ENCODE data around the gene GTF2IRD2.
"Not testable (repeated sequence)": the region's sequence is repeated elsewhere in the genome, so short reads cannot be mapped to it uniquely, and the experiment has no call there.

The GTF2IRD2 gene
- total RNA-seq, result 0 to 1.5 (median 0.35) reads per million in 3 donors

DNA sequence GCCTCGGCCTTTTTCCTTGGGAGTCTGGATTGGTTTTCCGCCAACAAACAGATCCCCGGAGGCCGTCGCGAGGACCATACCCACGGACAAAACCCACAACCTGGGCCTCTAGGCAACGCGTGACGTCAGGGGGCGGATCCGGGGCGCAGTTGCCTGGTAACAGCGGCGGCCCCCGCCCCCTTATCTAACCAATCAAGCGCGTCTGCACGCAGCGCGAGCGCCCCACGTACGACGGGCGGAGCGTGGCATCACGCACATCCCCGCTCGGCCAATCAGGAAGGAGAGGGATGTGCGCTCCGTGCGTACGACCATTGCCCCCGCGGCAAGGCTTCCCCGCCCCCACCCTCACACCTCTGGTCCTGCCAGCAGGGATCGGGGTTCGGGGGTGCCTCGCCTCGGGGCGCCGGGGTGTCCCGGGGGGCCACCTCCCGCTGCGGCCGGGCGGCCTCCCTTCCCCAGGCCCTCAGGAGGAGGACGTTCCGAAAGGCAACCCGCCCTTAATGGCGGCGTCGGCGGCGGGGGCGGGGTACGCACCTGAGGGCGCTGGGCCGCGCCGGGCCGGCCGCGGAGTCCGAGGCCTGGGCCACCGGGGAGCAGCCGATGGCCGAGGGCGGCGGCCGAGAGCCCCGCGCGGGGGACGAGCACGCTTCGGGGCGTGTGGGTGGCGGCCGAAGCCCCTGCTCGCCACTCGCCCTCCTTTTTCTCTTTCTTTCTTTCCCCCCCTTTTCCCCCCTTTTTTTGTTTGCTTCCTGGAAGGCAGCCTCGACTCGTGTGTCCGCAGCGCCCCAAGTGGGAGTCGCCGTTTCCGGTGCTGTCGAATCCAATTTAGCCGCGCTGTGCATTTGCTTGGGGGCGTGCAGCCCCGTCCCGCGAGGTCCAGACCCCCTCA lies at the start of gene GTF2IRD2:
GTF2IRD2 (minus strand) TSS at position 773 of the 889 bp plus-strand sequence. CDS start 15,227 bp downstream, outside the sequence.
- not testable (repeated sequence) for H3K4me3 ChIP-seq (ENCODE audit: insufficient read depth, low read depth, low read length, poor library complexity, severe bottlenecking)
- DNase-seq, result peak in 1 of 3 donors; percentile 62

DNA sequence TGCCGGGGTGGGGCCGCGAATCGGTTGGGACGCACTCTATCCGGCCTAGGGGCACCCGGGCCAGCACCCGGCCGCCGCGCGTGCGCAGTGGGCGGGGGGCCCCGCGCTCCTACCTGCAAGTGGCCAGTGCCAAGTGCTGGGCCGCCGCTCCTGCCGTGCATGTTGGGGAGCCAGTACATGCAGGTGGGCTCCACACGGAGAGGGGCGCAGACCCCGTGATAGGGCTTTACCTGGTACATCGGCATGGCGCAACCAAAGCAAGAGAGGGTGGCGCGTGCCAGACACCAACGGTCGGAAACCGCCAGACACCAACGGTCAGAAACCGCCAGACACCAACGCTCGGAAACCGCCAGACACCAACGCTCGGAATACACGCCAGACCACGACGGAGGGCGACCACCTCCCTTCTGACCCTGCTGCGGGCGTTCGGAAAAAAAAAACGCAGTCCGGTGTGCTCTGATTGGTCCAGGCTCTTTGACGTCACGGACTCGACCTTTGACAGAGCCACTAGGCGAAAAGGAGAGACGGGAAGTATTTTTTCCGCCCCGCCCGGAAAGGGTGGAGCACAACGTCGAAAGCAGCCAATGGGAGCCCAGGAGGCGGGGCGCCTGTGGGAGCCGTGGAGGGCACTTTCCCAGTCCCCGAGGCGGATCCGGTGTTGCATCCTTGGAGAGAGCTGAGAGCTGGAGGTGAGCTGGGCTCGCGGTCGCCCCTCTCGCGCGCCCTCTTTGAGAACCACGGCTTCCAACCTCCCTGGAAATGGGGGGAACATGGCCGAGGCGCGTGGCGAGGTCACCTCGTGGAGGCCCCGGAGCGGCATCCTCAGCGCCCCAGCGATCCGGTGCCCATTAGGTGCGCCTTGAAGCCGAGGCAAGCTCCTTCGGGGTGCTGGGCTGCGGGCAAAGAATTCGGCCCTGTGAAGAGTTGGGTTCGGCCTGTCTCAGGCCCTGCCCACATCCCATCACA lies 39.0 kb upstream of the GTF2IRD2 start:
- Histone ChIP-seq H3K4me3 (ENCODE audit: insufficient read depth, low read depth, low read length, poor library complexity, severe bottlenecking) (peak overlapping the region; percentile 44), H3K27ac (ENCODE audit: insufficient read depth, low read length, poor library complexity, severe bottlenecking) (peak overlapping the region; percentile 48)
- peak; percentile 71 to 82 (median 80) for DNase-seq
- H3K36me3 ChIP-seq (ENCODE audit: control insufficient read depth, insufficient read depth, low read length); H3K9me3 ChIP-seq (ENCODE audit: control insufficient read depth, low read length); H3K4me1 ChIP-seq (ENCODE audit: control insufficient read depth, insufficient read depth, low read length, poor library complexity, severe bottlenecking); H3K27me3 ChIP-seq (replicated peaks; ENCODE audit: control insufficient read depth, insufficient read depth, low read length, poor library complexity, severe bottlenecking): not testable (repeated sequence)

More for the DNA sequence above, at the start of gene GTF2IRD2:
- H3K9me3 ChIP-seq (ENCODE audit: control insufficient read depth, low read length); H3K27me3 ChIP-seq (replicated peaks; ENCODE audit: control insufficient read depth, insufficient read depth, low read length, poor library complexity, severe bottlenecking); H3K36me3 ChIP-seq (ENCODE audit: control insufficient read depth, insufficient read depth, low read length); H3K27ac ChIP-seq (ENCODE audit: insufficient read depth, low read length, poor library complexity, severe bottlenecking); H3K4me1 ChIP-seq (ENCODE audit: control insufficient read depth, insufficient read depth, low read length, poor library complexity, severe bottlenecking): not testable (repeated sequence)

- not testable (repeated sequence) for H3K27me3 ChIP-seq (replicated peaks; ENCODE audit: control insufficient read depth, insufficient read depth, low read length, poor library complexity, severe bottlenecking); H3K36me3 ChIP-seq (ENCODE audit: control insufficient read depth, insufficient read depth, low read length); H3K9me3 ChIP-seq (ENCODE audit: control insufficient read depth, low read length); H3K4me3 ChIP-seq (ENCODE audit: insufficient read depth, low read depth, low read length, poor library complexity, severe bottlenecking); H3K27ac ChIP-seq (ENCODE audit: insufficient read depth, low read length, poor library complexity, severe bottlenecking); DNase-seq; H3K4me1 ChIP-seq (ENCODE audit: control insufficient read depth, insufficient read depth, low read length, poor library complexity, severe bottlenecking)
Observed at GRCh38 chr7:74889518-74890129, 38.2 kb upstream of the GTF2IRD2 start.

- H3K9me3 ChIP-seq (ENCODE audit: control insufficient read depth, low read length); H3K4me1 ChIP-seq (ENCODE audit: control insufficient read depth, insufficient read depth, low read length, poor library complexity, severe bottlenecking); H3K4me3 ChIP-seq (ENCODE audit: insufficient read depth, low read depth, low read length, poor library complexity, severe bottlenecking); H3K27me3 ChIP-seq (replicated peaks; ENCODE audit: control insufficient read depth, insufficient read depth, low read length, poor library complexity, severe bottlenecking); H3K27ac ChIP-seq (ENCODE audit: insufficient read depth, low read length, poor library complexity, severe bottlenecking); DNase-seq; H3K36me3 ChIP-seq (ENCODE audit: control insufficient read depth, insufficient read depth, low read length): not testable (repeated sequence)
Observed at GRCh38 chr7:74885295-74885694, 33.9 kb upstream of the GTF2IRD2 start.

DNA sequence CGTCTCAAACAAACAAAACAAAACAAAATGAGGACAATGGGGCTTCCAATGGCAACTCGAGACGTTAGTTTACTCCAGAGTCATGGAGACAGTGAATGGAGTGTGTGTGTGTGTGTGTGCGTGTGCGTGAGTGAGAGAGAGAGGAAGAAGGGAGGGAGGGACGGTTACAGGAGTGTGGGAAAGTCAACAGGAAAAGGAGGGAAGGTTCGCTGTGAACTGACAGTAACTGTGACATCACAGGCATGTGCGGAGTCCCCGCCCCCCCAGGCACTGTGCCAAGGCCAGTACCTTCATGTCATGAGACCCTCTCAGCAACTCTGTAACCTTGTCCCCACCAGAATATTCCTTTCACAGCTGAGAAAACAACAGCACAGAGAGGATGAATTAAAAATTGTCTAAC lies 30.7 kb upstream of the GTF2IRD2 start:
- H3K4me3 ChIP-seq (ENCODE audit: insufficient read depth, low read depth, low read length, poor library complexity, severe bottlenecking); DNase-seq; H3K36me3 ChIP-seq (ENCODE audit: control insufficient read depth, insufficient read depth, low read length); H3K27ac ChIP-seq (ENCODE audit: insufficient read depth, low read length, poor library complexity, severe bottlenecking); H3K4me1 ChIP-seq (ENCODE audit: control insufficient read depth, insufficient read depth, low read length, poor library complexity, severe bottlenecking); H3K27me3 ChIP-seq (replicated peaks; ENCODE audit: control insufficient read depth, insufficient read depth, low read length, poor library complexity, severe bottlenecking); H3K9me3 ChIP-seq (ENCODE audit: control insufficient read depth, low read length): not testable (repeated sequence)

DNA sequence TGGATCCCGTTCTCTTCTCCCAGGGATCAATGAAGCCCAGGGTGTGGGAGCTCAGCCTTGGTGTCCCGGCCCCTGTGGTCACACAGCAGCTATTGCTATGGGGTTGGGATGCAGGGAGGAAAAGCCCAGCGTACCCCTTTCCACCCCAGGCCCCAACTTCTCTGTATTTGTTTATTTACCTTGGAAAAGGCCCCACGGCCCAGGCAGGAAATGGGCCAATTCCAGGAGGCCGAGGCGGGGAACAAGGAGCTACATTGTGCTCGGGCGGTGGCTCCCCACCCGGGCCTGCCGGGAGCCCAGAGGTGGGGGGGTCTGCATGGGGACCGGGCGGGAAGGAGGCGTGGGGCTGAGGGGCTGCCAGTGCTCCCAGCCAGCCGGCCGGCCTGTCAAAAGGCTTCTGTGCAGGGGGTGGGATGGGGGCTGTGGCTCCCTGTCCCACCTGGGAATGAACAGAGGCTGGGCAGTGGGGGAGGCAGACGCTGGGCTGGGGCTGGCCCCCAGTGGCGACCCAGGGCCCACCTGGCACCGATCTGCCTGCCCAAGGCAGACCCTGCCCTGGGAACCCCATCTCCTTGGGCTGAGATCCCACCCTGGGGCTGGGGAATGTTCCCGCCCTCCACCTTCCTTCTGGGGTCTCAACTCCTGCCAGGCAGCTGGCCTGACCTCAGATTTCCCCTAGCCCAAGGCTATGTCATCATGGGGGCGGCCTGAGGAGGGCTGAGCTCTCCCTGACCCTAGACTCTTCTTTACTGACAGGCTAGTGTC lies 23.5 kb upstream of the GTF2IRD2 start:
- H3K27me3 ChIP-seq (replicated peaks; ENCODE audit: control insufficient read depth, insufficient read depth, low read length, poor library complexity, severe bottlenecking); H3K4me3 ChIP-seq (ENCODE audit: insufficient read depth, low read depth, low read length, poor library complexity, severe bottlenecking); H3K4me1 ChIP-seq (ENCODE audit: control insufficient read depth, insufficient read depth, low read length, poor library complexity, severe bottlenecking); H3K36me3 ChIP-seq (ENCODE audit: control insufficient read depth, insufficient read depth, low read length); H3K27ac ChIP-seq (ENCODE audit: insufficient read depth, low read length, poor library complexity, severe bottlenecking); DNase-seq; H3K9me3 ChIP-seq (ENCODE audit: control insufficient read depth, low read length): not testable (repeated sequence)

DNA sequence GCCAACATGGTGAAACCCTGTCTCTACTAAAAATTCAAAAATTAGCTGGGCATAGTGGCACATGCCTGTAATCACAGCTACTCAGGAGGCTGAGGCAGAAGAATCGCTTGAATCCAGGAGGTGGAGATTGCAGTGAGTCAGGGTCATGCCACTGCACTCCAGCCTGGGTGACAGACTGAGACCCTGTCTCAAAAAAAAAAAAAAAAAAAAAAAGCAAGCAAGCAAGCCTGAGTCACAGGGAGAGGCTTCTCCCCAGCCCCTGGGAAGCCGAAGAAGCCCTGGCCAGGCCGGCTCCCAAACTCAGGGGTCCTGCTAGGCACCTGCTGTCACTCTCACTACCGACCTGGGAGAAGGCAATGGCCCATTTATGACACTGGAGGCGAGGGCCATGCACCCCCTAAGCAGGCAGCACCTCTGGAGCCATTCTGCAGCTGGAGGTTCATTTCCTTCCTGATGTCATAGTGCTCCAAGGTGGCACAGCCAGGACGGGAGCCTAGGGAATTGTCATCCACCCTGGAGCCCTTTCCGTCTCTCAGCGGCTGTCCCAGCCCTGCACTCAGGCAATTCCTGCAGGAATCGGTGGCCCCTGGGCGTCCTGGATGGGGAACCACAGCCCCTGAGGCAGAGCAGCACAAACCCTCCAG lies 22.8 kb upstream of the GTF2IRD2 start:
- not testable (repeated sequence) for H3K27me3 ChIP-seq (replicated peaks; ENCODE audit: control insufficient read depth, insufficient read depth, low read length, poor library complexity, severe bottlenecking); DNase-seq; H3K4me3 ChIP-seq (ENCODE audit: insufficient read depth, low read depth, low read length, poor library complexity, severe bottlenecking); H3K9me3 ChIP-seq (ENCODE audit: control insufficient read depth, low read length); H3K36me3 ChIP-seq (ENCODE audit: control insufficient read depth, insufficient read depth, low read length); H3K27ac ChIP-seq (ENCODE audit: insufficient read depth, low read length, poor library complexity, severe bottlenecking); H3K4me1 ChIP-seq (ENCODE audit: control insufficient read depth, insufficient read depth, low read length, poor library complexity, severe bottlenecking)

GRCh38 chr7:74872542-74872941 lies 21.1 kb upstream of the GTF2IRD2 start:
- not testable (repeated sequence) for H3K4me1 ChIP-seq (ENCODE audit: control insufficient read depth, insufficient read depth, low read length, poor library complexity, severe bottlenecking); H3K27me3 ChIP-seq (replicated peaks; ENCODE audit: control insufficient read depth, insufficient read depth, low read length, poor library complexity, severe bottlenecking); H3K9me3 ChIP-seq (ENCODE audit: control insufficient read depth, low read length); H3K36me3 ChIP-seq (ENCODE audit: control insufficient read depth, insufficient read depth, low read length); DNase-seq; H3K4me3 ChIP-seq (ENCODE audit: insufficient read depth, low read depth, low read length, poor library complexity, severe bottlenecking); H3K27ac ChIP-seq (ENCODE audit: insufficient read depth, low read length, poor library complexity, severe bottlenecking)

GRCh38 chr7:74865777-74866176 lies 14.4 kb upstream of the GTF2IRD2 start:
- not testable (repeated sequence) for H3K27ac ChIP-seq (ENCODE audit: insufficient read depth, low read length, poor library complexity, severe bottlenecking); H3K4me1 ChIP-seq (ENCODE audit: control insufficient read depth, insufficient read depth, low read length, poor library complexity, severe bottlenecking); H3K27me3 ChIP-seq (replicated peaks; ENCODE audit: control insufficient read depth, insufficient read depth, low read length, poor library complexity, severe bottlenecking); H3K4me3 ChIP-seq (ENCODE audit: insufficient read depth, low read depth, low read length, poor library complexity, severe bottlenecking); H3K9me3 ChIP-seq (ENCODE audit: control insufficient read depth, low read length); DNase-seq; H3K36me3 ChIP-seq (ENCODE audit: control insufficient read depth, insufficient read depth, low read length)
